NCI-H2107 (cell line): ENCODE measurements around the gene LCLAT1.

ENCODE experiments used
- DNase-seq: peaks from one replicate; lab custom pipeline; 2025; lab: John Stamatoyannopoulos, UW

Gene LCLAT1

DNA sequence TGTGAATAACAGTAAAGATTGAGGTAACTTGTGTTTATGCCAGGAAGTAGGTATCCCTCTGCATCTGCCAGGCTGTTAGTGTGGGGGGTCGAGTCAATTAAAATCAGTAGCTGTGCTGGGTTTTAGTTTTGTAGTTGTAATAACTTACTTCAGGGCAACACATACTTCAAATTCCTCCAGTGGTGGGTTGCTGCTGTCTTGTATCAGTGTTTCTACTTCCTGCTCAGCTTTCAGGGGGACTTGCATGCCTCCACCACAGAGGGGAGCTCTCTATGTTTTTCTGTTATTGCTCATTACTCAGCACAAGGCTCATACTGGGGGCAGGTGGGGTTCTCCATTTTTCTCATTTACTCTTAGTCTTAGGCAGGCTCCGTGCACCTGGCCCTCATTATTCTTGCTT is 223.4 kb downstream of the LCLAT1 start:
- DNase-seq, result no peak

DNA sequence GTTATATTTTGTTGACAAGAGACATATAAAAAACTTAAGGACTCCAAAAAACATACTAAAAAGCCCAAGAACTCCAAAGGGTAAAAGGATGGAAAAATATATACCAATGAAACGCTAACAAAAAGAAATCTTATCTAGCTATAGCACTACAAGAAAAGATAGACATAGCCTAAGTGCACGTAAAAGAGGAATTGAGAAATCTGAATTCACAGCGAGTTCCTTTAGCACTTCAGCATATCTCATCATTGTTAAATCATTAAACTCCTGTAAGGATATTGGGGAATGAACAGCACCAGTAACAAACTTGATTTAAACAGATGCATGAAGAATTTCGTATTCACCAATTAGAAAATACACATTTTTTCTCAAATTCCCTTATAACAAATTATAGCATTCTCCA is 226.1 kb downstream of the LCLAT1 start:
- DNase-seq, result no peak

DNA sequence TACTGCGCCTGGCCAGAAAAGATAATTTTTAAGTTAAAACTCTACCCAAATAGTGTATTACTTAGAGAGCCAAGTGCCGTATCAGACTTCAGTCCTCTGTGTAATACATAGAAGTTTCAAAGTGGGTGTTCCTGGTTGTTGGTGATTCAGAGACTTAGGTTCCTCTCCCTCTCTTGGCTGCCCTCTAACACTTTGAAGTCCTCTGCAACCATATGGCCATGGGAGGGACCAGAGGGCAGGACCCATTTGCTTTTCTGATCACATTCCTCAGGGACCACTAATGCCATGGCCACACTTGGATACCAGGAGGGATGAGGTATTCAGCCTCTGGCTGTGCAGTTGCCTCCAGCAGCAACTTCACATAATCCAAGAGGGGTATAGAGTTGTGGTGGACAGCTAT is 228.7 kb downstream of the LCLAT1 start:
- no peak for DNase-seq

DNA sequence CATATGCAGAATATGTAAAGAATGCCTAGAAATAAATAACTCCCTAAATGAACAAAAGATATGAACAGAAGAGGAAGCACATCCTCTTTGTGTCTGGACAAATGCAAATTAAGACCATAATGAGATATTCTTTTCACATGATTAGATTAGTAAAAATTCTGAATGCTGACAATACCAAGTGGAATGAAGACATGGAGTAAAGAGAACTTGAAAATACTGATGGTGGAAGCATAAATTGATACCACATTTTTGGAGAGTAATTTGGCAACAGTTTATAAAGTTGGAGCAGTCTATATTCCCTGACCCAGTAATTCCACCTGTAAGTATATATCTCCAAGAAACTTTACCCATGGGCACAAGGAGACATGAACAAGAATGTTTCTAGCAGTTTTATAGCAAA is 230.2 kb downstream of the LCLAT1 start:
- no peak for DNase-seq

DNA sequence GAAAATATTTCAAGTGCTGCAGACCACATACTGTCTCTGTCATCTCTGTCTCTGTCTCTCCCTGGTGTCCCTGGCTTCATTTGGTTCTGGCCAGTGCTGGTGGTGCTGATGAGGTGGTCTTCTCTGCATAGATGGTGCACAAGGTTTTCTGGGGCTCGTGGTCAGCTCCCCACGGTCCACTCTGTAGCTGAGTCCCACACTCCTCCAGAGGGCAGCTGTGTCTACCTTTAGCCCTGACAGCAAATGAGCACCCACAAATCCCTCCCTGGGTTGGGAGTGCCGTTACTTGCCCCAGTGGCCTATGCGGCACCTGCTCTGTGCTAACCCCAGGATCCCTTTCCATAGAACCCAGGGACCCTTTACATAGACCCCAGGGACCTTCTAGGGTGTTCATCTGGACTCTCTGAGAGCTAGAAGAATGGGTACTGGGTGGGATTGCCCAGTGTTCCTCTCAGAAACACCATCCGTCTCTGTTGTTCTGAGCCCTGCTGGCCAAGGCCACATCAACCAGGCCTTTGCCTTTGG is 230.9 kb downstream of the LCLAT1 start:
- no peak for DNase-seq

DNA sequence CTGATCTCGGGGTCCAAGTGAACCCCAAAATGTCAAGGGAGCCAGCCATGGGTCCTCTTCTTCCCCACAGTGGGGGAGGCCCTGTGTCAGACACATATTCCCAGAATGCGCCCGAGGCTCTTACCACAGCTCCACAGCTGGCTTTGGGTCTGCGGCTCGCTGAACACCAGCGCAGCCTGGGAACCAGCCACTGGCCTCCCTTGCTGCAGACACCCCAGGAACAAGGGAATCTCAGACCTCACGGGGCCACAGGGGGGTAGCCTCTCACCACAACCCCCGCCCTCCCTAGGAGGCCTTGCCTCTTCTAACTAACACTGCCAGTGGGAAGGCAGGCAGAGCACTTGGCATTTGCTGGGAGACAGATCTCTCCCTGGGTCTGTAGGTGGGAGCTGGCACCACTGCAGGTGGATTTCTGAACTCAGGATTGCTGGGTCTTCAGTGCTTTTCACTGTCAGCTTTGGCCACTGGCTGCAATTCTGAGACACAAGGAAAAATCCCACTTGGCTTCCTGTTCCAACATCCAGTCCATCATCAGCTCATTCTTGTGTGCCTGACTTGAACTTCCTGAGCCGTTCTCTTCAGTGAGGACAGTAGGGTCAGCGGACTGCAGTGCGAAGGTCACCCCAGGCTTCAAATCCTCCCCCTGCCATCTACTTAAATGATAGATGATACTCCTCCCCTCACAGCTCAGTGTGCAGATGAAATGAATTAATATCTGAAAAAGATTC is 231.5 kb downstream of the LCLAT1 start:
- no peak for DNase-seq

DNA sequence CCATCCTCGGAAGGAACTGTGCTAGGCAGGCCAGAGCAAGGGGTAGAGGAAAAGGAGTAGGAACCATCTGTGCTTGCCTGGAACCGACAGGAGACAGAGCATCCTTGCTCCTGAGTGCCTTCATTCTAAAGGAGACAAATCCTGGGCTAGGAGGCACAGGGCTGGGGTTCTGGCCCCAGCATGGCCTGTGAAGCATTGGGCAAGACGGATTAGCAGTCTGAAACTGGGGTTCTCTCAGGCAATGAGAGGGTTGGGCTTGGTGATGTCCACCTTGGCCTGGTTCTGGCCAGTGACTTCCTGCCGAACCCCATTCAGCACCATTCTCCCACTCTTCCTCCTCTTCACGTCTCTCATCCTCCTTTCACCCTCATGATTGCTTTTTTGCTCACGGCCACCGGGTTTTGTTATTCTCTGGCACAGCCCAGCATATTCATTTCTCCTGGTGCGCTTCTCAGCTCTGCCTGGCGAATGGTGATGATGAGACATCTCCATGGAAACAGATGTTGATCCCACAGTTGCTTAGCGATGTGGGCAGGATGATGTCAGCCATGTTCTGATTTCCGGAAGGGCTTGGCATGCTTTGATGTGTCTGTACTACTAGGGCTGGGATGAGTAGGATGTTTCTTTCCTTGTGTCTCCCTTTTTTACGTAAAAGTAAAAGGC is 232.5 kb downstream of the LCLAT1 start:
- no peak for DNase-seq

DNA sequence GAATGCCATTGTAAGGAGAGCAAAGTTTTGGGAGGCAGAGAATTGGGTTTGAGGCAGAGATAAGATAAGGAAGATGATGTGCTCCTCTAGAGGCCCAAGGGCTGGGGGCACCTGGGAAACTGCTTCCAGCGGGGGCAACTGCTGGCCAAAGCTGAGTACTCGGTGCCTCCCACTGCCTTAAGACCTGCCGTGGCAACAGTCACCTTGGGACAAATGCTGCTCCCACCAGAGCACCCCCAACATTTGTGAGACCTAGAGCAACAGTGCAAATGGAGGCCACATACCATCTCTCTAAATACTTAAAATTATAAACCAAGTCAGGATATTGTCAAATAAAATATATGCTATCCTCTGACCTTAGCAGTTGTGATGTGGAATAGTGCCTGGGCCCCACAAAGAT is 233.1 kb downstream of the LCLAT1 start:
- DNase-seq, result no peak

DNA sequence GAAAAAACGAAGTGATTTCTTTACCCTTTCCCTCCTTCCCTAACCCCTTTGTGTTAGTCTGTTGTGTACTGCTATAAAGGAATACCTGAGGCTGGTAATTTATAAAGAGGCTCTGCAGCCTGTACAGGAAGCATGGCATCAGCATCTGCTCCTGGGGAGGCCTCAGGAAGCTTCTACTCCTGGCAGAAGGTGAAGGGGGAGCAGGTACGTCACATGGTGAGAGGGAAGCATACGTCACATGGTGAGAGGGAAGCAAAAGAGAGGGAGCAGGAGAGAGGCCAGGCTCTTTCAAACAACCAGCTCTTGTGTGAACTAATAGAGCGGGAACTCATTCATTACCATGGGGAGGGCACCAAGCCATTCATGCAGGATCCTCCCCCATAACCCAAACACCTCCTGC is 234.0 kb downstream of the LCLAT1 start:
- no peak for DNase-seq

DNA sequence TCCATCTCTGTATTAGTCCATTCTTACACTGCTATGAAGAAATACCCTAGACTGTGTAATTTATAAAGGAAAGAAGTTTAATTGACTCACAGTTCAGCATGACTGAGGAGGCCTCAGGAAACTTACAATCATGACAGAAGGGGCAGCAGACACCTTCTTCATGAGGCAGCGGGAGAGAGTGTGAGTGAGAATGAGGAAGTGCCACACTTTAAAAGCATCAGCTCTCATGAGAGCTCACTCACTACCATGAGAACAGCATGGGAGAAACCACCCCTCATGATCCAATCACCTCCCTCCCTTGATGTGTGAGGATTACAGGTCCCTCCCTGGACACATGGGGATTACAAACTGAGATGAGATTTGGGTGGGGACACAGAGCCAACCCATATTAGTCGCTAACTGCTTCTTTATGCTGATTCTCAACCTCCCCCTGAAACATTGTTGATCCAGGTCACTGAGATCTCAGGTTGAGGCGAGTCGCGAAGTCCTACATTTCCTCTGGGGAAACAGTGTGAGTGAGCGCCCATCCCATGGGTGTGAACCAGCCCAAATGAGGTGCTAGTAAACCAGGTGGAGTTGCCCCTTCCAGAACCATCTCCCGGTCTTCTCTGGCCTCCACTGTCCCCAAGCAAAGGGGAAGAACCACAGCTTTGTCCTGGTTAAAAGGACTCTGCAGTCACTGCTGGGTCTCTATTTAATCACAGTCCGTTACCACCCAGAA is 236.3 kb downstream of the LCLAT1 start:
- no peak for DNase-seq

DNA sequence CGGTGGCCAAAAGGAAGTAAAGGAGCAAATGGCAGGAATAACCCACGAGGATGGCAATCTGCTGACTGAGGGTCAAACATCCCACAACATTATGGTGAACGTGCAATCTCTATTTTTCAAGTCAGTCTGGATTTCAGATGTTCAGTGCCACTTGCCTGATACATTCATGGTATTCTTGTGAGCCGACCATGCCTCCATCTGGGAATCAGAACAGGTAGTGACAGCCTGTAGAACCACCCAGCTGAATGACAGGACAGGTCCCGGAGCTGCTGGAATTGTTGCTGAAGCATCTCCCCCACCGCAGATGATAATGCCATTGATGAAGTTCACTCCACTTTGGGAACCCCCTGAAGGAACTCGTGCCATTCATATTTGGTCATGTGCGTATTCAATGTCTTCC is 237.0 kb downstream of the LCLAT1 start:
- no peak for DNase-seq

DNA sequence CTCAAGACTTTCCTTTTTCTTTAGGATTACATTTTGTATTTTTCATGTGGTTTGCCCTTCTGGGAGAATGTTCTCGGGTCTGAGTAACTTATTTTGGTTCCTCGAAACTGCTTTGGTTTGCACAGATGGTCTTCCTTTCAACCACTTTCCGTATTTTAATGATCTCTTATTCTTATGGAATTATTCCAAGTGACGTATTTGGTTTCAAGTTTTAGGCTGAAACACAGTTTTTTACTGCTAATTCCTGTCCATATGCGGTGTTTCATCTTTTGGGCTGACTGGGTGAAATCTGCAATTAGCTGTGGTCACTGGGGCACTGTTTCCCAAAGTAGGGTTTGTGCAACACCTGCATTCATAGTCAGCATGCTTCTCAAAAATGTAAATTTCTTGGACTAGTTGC is 237.5 kb downstream of the LCLAT1 start:
- no peak for DNase-seq

DNA sequence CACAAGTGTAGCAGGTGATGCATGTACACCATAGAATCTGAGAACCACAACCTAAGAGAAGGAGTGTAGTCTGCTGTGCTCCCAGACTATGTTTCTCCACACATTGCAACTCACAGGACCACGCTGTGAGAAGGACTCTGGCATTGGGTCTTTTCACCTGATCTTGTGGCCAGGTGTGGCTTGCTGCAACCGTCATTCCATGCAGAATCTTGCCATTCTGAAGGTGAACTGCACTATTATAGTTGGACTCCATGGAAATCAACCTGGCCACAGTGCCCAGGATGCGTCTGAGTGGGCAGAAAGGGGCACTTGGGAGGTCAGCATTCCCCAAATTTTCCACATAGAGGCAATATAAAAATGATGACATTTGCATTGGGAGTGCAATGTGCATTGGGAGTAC is 237.9 kb downstream of the LCLAT1 start:
- DNase-seq, result no peak

DNA sequence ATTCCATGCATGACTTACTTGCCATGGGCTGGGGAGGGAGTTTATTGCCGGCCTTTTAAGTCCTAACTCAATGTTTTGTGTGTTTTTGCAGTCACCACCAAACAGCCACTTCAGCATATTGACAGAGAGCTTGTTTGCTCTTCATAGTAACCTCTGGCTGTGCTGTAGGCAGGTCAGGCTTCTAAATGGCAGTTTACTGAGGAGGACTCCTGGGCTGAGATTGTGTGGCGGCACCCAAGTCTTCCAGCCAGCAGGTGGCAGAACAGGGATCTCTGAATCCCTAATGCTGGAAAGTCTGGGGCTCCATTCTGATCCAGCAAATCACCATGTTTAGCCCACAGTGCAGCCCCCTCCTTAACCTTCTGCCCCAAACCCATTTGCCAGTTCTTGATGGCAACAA is 239.0 kb downstream of the LCLAT1 start:
- no peak for DNase-seq

DNA sequence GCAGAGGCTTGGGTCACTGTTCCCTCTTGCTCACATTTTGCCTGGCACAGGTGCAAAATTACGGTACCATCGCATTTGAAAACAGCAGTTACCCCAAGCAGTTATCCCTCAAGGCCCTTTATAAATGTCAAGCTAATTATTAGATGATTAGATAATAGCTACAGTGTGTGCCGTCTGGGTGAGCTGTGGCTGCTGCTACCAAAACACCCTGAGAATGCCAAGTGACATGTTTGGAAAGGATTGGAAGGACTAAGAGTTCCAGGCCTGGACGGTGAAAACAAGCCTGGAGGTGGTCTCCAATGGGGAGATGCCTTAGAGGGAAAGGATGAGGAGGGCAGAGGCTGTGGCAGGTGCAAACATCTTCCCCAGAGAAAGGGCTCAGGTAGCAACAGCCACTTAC is 239.6 kb downstream of the LCLAT1 start:
- DNase-seq, result no peak

DNA sequence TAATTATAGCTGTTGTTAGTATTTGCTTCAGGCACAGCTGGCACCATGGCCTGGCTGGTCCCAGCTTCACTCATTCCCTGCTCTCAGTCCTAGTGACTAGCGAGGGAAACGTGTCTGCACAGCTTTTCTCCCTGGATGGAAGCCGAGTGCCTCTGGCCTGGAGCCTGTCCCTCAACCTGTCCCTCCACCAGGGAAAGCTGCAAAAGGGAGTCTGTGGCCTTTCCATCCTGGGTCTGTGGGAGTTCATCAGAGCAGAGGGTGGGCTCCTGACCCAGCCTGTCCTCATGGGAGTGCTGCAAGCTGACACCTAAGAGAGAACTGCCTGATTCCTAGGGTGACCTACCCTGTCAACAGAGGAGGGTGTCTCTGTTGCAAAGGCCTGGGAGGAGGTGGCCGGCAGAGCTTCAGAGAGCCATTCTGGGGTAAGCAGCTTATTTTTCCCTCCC is 241.9 kb downstream of the LCLAT1 start:
- no peak for DNase-seq

DNA sequence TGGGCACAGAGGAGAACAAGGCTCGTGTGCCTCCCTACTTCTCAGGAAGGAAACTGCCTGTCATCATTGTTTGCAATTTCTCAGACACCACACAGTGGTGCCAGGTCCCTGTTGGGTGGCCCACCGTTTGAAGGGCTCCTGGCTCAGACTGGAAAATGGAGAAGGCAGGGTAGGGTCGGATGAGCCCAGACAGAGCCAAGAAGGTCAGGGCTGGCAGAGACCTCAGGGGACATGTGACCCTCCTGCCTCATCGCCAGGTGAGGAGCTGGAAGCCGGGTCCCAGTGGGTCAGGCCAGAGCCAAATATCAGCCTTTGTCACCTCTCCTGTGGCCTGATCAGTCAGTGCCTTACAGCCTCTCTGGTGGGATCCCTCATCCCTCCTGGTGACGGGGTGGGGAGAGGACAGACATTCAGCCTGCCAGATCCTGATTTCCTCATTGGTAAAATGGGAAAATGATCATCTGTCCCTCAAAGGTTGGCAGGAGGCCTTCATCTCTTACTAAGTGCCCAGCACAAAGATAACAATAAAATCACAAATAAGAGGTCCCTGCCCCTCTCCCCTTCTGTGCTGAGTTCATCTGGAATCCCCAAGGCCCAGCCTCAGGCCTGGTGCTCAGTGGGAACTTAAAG is 242.6 kb downstream of the LCLAT1 start:
- DNase-seq, result no peak

DNA sequence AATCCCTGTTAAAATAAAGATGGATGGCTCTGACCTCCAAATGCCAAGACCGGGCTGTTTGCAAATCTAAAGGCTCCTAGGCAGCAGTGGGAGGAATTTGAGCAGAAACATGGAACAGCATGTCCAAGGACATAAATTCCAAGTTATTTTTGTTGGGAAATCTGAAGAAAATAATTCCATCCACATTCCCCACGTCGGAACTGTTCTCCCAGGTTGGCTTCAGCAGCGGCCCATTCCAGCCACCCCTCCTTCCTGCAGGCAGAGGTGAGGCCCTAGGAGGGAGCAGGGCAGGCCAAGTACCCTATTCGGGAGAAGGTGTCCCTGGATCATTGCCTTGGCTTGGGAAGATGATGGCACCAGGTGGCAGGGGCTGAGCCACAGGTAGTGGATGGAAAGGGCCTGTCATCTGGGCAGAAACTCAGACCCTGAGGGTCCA is 243.1 kb downstream of the LCLAT1 start:
- DNase-seq, result no peak

DNA sequence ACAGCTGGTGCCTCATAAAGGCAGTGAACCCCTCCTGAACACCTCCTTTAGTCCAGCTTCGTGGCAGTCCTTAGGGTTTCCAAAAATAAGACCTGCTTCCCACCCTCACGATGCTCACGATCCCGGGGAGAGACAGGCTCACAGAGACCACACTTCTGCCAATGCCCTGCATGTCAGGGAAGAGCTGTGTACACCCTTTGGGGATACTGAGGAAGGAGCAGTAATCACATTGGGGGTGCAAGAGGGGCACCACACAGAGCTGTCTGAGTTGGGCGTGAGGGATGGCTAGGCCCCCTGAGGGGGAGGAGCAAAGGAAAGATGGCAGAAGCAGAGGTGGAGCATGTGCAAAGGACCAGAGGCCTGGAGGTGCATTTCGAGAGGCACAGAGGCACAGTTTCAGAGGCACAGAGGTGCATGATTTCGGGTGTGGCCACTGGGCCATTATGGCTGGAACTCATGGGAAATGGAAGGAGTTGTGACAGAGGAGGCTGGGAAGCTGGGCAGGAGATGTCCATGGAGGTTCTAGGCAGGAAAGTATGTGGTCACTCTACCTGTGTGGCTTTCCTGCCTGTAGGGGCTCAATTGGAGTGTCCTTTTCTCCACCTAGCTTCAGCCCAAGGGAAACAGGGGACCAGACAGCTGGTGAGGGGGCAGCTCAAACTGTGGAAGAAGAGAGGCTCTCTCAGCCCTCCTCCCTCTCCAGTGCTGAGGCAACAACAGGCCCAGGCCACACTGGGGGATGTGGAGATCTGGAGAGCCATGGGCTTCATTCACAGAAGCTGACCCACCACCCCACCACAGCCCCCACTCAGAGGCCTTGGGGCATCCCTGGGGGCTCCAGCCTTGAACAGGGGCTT is 244.3 kb downstream of the LCLAT1 start:
- DNase-seq, result no peak

DNA sequence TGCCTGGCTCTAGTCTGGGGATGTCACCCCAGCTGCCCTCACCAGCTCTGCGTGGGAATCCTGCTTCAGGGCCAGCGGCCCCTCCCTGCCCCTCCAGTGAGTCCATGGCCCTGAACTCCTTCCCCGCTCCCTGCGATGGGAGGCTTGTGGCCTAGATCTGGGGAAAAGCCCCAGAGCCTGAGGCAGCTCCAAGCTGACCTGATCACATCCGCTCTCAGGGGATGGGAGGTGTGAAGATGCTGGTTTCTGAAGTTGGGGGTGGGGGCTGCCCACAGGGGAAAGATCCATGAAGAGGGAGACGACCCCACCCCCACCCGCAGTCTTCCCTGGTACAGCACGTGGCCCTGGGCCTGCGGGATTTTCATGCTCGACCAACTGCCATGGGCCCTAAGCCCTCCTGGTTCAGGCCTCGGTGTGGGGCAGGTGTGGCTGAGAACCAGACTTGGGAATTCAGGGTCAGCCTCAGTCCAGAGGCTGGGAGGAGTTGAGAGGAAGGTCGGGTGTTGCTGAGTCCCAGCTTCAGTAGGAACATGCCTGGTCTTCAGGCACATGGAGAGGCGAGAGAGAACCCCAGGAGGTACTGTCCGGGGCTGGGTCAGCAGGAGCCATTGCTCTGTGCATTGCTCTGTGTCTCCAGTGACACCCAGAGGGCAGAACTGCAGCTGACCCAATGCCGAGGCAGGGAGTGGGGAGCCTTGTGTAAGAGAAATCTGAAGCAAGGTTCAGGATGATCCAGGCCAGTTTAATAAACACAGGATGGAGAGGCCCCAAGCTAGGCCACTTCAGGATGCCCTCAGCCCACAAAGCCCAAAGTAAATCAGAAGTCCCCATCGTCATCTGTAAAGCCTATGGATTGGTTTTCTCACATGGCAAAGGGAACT is 245.1 kb downstream of the LCLAT1 start:
- DNase-seq, result no peak
